ENCODE measurements around the gene CYP2U1.

The CYP2U1 gene

DNA sequence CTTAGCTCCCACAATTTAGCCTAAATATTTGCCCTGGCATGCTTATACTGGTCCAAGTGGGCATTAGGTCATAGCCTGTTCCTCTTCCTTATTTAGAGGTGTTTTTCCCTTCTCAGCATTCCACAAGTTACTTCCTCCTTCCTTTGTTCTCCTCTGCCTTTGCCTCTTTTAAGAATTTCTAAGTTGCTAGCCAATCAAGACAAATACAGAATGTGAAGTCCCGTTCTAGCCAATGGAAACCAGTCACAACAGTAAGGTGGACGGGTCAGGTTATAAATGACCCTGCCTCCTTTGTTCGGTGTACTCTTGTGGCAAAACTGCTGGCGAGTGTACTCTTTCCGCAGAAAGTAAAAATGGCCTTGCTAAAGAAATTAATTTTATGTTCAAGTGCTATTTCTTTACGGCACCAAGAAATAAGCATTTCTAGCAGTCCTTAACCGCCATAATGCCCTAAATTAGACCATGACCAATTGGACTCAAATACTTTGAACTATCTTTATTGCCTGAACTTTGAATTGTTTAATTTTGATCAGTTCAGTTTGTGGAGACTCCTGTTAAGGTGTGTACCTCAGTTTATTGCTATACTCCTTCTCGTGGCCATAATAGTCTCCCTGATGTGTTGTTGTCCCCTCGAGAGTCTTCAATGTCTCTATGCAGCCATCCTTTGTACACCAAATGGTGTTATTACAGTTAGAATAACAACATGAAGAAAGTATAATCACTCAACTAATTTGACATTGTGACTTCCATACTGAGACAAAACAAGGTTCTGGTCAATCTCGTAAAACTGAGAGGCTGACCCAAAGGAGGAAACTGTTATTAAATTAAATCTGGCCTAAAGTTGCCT lies 56.8 kb downstream of the CYP2U1 start:
- DNase-seq, result no peak

DNA sequence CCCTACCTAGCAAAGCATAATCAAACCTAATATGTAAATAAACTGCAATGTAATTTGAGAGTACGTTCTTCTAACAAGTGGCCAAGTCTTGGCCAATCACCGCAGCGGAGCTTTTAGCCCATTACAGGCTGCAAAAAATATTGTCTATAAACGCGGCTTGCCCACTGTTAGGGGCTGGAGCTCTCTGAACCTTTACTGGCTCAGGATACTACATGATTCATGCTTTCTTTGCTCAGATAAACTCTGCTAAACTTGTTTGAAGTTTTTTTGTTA lies 57.4 kb downstream of the CYP2U1 start:
- DNase-seq, result no peak

DNA sequence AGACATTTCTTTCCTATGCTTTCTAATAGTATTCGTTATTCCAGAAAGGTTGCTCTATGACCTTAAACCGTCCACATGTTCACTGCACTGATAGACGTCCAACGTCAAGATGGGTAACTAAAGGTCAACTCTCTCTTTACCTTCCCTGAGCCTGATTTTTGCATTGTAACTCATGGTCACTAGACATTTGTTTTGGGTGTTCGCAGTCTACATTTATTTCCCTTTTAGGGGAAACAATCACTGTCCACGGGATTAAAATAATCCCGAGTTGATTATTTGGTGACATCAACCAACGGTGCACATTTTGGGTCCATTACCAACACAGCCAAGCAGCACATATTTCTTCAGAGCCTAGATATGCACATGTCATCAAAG lies 57.8 kb downstream of the CYP2U1 start:
- no peak for DNase-seq

DNA sequence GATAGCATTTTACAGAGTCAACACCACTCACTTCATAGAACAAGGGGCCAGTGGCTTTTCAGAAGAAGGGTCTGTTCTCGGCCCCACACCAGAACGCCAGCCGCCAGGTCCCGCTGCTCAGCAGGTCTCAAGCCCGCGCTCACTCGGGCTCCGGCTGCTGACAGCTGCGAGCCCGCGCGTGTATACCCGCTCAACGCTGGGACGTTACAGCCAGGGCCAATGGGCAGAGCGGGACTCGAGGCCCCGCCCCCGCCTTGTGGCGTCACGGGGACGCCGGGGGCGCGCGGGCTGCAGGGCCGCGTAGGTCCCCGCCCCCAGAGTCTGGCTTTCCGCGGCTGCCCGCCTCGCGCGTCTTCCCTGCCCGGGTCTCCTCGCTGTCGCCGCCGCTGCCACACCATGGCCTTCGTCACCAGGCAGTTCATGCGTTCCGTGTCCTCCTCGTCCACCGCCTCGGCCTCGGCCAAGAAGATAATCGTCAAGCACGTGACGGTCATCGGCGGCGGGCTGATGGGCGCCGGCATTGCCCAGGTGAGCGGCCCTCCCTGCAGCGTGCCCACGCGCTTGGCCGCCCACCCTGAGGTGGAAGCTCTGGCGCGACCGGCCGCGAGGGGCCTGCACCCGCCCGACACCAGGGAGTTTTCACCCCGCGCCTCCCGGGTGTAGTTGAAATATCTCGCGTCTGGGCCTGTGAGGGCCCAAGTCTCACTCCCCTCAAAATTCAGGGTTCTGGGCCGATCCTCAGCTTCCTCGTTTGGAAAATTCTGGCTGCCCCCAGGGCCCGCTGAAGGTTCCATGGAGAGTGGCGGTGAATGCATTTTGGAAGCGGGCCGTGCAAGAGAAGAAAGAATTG lies 58.4 kb downstream of the CYP2U1 start, which contains the start of gene HADH:
Gene HADH (plus strand): TSS at position 353 of the 850 bp plus-strand sequence. CDS start 44 bp downstream, at position 397.
- DNase-seq, result peak; percentile 85

DNA sequence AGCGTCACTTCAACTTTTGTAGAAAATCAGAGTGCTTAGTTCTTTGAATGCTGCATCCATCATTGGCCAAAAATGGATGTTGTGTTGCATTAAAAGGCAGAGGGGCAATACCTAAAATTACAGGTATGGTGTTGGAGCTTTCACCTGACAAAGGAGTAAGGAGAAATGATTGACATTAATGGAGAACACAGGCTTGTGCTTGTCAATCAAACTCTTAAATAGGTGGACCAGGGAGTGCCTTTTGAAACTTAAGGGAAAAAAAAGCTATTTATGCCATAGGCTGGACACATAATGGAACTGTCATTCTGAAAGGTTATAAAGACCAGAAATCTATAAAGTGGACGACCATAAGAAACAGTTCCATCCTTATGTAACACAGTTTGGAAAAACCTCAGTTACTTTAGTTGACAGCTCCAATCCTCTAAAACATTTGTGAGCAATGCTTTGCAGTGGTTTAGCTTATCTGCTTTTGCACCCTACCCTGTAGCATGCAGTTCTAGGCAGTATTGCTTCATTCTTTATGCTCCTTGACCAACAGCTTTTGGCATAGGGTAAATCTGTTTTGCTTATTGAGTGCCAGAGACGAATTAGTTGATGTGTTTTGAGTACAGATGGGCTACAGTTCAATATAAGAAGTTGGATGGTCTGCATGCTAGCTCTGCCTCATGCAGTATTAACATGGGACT lies 60.7 kb downstream of the CYP2U1 start:
- DNase-seq, result peak; percentile 37

DNA sequence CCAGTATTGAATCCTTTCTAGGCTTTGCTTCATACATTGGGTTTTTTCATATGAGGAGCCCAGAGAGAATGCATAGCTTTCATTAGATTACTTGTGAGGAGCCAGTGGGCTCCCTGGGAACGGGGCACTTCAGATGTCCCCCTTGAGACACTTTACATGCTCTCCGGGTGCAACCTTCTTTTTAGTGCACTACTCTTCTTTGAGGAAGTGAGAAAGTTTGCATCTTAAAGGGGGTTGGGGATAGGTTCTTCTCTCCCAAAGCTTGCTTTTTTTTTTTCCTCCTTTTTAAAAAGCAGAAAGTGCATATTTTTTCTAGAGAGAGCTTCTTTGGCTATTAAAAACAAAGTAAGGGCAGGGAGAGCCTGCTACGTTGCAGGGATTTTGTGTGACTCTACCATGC lies 62.6 kb downstream of the CYP2U1 start:
- no peak for DNase-seq

DNA sequence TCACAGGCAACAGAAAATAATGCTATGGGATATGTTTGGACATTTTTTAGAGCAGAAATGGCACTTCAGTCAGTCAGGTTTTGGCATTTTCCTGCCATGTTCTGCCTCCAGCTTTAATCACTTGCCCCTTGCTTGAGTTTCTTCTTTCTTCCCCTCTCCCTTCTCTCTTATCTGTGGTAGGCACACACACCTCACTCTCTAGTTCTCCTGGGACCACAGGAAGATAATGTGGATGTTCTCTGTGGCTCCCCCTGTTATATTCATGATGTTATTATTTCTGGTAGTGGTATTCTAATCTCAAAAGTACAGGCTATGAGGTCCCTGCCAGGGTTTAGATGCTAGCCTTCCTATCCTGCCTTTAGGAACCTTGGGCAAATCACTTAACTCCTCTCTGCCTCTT lies 63.5 kb downstream of the CYP2U1 start:
- no peak for DNase-seq

DNA sequence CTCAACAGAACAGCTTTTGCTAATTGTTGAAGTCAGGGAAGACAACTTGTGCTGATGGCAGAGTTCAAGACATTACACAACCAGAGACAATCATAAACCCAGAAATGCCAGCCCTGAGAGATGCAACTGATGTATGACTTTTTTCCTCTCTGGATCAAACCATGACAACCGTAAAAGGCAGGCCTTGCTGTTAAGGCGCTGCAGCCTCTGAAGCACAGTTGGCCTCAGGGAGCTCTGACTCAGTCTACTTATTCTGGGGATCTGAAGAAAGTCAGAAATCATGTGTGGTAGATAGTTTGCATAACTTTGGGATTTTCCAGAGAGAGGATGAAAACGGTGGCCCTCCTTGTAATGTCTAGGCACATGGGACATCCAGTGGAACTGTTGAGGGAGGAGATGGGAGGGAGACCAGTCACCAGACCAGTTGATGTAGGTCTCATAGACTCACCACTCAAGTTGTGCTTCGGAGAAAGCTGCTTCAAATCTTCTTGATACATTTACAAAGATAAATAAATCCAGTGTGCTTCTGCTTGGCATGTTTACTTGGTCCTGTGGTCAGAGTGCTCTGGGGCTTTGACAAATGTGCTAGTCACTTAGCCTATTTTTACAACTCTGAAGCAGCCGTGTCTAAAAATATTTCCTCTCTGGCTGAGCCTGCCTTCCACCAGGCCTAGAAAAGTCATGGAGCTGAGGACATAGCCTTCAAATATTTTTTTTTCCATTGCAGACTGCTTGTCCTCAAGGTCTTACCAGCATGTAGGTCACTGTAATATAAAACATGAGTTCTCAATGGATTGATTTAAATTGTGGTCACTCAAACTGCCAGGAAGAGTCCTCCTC lies 65.8 kb downstream of the CYP2U1 start:
- no peak for DNase-seq

DNA sequence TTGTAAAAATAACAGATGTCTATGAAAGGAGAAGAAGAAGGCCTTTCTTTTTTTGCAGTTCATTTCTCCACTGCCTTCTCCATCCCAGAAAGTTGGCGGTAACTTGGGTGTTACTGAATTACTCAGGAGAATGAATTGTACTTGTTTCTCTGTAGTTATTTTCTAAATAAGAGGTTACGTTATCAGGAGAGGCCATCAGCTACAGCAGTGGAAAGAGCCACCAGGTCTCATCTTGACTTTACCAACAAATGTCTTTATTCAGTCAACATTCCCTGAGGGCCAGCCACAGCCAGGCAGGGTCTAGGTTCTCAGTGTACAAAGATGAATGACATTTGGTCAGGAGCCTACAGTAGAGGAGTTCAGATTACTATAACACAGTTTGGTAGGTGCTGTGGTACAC lies 66.4 kb downstream of the CYP2U1 start:
- DNase-seq, result no peak

DNA sequence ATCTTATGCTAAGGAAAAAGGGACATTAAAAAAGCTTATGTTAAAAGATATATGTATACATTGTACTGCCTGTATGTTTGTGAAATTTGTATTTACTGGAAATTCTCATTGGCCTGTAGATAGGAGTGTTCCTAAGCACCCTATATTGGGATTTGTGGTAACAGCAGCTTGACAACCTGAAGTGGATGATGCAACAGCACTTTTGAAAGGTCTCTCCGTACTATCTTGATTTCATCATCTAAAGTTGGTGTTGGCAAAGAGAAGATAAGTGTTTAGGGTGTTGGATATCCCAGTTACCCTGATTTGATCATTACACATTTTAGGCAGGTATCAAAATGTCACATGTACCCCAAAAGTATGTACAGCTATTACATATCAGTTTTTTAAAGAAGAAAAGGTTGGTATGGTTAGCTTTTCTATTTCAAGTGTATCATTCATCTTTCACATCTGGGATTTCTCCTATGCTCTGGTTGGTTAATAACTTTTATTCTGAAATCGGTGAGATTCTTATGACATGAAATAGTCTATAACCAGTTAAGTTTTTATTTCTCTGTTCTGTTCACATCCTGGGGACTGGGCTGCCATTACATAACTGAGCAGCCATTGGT lies 68.7 kb downstream of the CYP2U1 start:
- DNase-seq, result no peak

DNA sequence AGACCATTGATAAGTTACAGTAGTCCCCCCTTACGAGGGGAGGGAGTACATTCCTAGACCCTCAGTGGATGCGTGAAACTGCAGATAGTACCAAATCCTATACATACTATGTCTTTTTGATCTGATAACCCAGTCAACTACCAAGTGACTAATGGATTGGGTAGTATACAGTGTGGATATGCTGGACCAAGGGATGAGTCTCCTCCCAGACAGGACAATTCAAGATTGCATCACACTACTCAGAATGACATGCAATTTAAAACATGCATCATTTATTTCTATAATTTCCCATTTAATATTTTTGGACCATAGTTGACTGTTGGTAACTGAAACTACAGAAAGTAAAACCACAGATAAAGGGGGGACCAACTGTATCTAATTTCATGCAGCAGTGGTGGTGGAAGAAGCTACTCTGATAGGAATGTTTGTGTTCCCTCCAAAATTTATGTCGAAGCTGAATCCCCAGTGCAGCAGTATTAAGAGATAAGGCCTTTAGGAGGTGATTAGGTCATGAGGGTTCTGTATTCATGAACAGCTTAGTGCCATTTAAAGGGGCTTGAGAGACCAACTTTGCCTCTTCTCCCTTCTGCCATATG lies 70.3 kb downstream of the CYP2U1 start:
- no peak for DNase-seq

Measured in NCI-H226 (cell line).